NCI-H460 (cell line): ENCODE data around the gene SMIM5. TPM values are rescaled to one million over a fixed set of nuclear protein-coding genes. Genes with fewer than 3 reads are reported as not detected.
"Not testable (repeated sequence)": the region's sequence is repeated elsewhere in the genome, so short reads cannot be mapped to it uniquely, and the experiment has no call there.

Experiments
- DNase-seq: peaks from one replicate; pipeline ENCODE4 v3.0.0-alpha.2; 2016; ENCODE audit warnings: low read depth; ENCODE audit errors: extremely low read depth
- polyA plus RNA-seq: library from polyadenylated mRNA; depleted of rRNA; stranded (reverse); fragments of >200 nt; gene quantifications from 2 replicates; pipeline ENCODE4 v1.2.3, GENCODE V29; 2014; cell fraction: nucleus; rRNA removed
- total RNA-seq: library from RNA; depleted of rRNA; stranded (reverse); fragments of >200 nt; shearing (Covaris generic); gene quantifications from 2 replicates; pipeline ENCODE4 v1.2.3, GENCODE V29; 2014; rRNA removed

Gene SMIM5
- total RNA-seq: 0.02 TPM in 1 of 2 replicates, not detected in the other
- not detected in 2 replicates for polyA plus RNA-seq

GRCh38 chr17:75632863-75633485, at the start of gene SMIM5:
SMIM5 (plus strand) TSS chr17:75633434; CDS start chr17:75640202, 6,768 bp downstream.
- DNase-seq: peak; percentile 69

GRCh38 chr17:75584849-75585175, 48.4 kb upstream of the SMIM5 start:
- no peak for DNase-seq

- no peak for DNase-seq
These were observed 45.3 kb upstream of the SMIM5 start, which contains the start of gene MYO15B for GRCh38 chr17:75587675-75588595. MYO15B (plus strand) TSS chr17:75587800; CDS start chr17:75588058, 258 bp downstream.

GRCh38 chr17:75588596-75589011, 44.6 kb upstream of the SMIM5 start:
- DNase-seq: no peak

- DNase-seq: peak; percentile 90
These were observed 44.0 kb upstream of the SMIM5 start for GRCh38 chr17:75589012-75589918.

GRCh38 chr17:75589919-75590303, 43.3 kb upstream of the SMIM5 start:
- DNase-seq: no peak

GRCh38 chr17:75590314-75590761, 42.9 kb upstream of the SMIM5 start:
- DNase-seq: no peak

GRCh38 chr17:75590849-75591721, 42.1 kb upstream of the SMIM5 start:
- no peak for DNase-seq

GRCh38 chr17:75591722-75592302, 41.4 kb upstream of the SMIM5 start:
- DNase-seq: no peak

- DNase-seq: no peak
These were observed 40.8 kb upstream of the SMIM5 start for GRCh38 chr17:75592348-75593020.

- DNase-seq: not testable (repeated sequence)
These were observed 39.8 kb upstream of the SMIM5 start for GRCh38 chr17:75593430-75593829.

- DNase-seq: no peak
These were observed 38.5 kb upstream of the SMIM5 start for GRCh38 chr17:75594499-75595283.

- DNase-seq: no peak
These were observed 37.8 kb upstream of the SMIM5 start for GRCh38 chr17:75595284-75595919.

GRCh38 chr17:75595920-75596313, 37.3 kb upstream of the SMIM5 start:
- DNase-seq: no peak

GRCh38 chr17:75596320-75597087, 36.7 kb upstream of the SMIM5 start:
- DNase-seq: no peak
